ENCODE measurements around the gene AGXT. TPM values are rescaled to one million over a fixed set of nuclear protein-coding genes. Genes with fewer than 3 reads are reported as not detected.

The AGXT gene
- total and polyA plus RNA-seq, 2 of the 8 experiments (the other 6 are each of a cell fraction or from before 2014, with no cell fraction given): 0.03 TPM; not detected in 1

GRCh38 chr2:240906911-240907590 is 38.4 kb downstream of the AGXT start (continued):
- TF ChIP-seq CHD7 (IDR thresholded peaks at IDR 0.05; ENCODE audit: insufficient replicate concordance, low read length) (no peak), EZH2 (IDR thresholded peaks at IDR 0.05; ENCODE audit: low read depth, low read length, severe bottlenecking) (no peak), CHD1 (IDR thresholded peaks at IDR 0.05; ENCODE audit: low read depth, low read length) (no peak), RNF2 (IDR thresholded peaks at IDR 0.05; ENCODE audit: borderline replicate concordance, low read depth, low read length, missing control alignments, poor library complexity, severe bottlenecking) (no peak), POU5F1 (IDR thresholded peaks at IDR 0.05; ENCODE audit: low read depth, low read length) (no peak), NANOG (IDR thresholded peaks at IDR 0.05; ENCODE audit: insufficient read depth, low read depth, low read length, poor library complexity, severe bottlenecking) (no peak), GABPA (IDR thresholded peaks at IDR 0.05; ENCODE audit: borderline replicate concordance, insufficient read depth, low read length) (no peak), JUND (IDR thresholded peaks at IDR 0.05; ENCODE audit: low read length) (no peak), KDM5A (IDR thresholded peaks at IDR 0.05; ENCODE audit: low read length) (no peak)

Measured in H1 (cell line).